GM04503 (cell line): Measurements from ENCODE around the gene SMARCA2.

Experiments used
- DNase-seq: peaks from one replicate; pipeline ENCODE4 v3.0.0-alpha.2; 2012; ENCODE audit warnings: low read depth

SMARCA2 gene

GRCh38 chr9:2096376-2096970 lies 81.3 kb downstream of the SMARCA2 start:
- no peak for DNase-seq

GRCh38 chr9:2106666-2107065 lies 91.5 kb downstream of the SMARCA2 start:
- DNase-seq, result no peak

DNA sequence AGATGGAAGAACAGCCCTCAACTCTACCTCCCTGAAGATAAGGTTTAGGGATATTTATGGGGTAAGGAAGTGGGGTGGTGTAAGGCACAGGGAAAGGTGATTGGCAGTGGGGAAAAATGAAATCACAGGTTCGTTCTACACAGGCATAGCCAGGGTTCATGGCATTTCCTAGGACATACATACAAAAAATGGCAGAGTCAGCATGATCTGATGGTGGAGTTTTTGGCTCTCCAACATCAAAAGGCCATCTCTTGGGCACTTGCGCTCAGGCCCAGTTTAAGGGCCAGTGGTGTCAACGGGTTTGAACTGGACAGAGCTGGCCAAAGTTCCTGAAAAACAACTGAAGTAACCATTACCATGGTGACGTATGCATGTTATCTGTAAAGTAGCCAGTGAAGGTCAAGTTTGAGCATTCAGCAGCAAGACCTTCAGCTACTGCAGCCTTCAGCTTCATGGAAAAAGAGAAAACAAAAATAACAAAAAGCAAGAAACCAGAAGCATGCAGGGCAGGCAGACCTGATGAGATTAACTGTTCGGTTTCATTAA lies 92.8 kb downstream of the SMARCA2 start:
- no peak for DNase-seq

- peak; percentile 60 for DNase-seq
These were observed 94.0 kb downstream of the SMARCA2 start for GRCh38 chr9:2109069-2109650.

DNA sequence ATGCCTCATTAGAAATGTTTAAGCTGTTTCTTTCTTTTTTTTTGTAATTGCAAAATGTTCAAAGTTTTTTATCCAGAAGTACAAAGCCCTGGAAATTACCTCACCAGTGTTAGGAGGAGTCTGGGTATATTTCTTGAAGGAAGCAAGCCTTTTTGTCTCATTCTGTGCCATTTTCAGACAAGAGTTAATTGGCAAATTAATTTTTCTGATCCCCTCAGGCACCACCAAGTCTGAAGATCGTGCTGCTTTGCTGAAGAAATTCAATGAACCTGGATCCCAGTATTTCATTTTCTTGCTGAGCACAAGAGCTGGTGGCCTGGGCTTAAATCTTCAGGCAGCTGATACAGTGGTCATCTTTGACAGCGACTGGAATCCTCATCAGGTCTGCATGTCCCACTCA lies 94.9 kb downstream of the SMARCA2 start:
- DNase-seq, result no peak

DNA sequence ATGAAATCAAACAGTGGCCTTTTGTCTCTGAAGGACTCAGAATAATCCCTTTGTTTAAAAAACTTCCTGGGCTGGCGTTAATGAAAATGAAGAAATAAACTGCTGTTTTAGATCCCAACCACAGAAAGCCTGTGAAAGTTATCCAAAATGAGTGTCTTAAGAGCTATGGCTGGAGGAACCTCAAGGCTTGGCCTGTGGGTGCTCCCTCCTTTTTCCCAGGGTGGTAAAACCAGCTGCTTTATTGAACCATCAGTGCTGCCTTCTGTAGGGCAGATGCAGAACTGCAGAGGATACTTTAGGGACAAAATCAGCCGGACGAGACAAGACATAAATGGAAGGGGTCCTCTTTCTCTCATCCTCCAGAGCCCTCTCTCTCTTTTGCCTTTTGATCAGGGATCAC lies 100.9 kb downstream of the SMARCA2 start:
- no peak for DNase-seq

DNA sequence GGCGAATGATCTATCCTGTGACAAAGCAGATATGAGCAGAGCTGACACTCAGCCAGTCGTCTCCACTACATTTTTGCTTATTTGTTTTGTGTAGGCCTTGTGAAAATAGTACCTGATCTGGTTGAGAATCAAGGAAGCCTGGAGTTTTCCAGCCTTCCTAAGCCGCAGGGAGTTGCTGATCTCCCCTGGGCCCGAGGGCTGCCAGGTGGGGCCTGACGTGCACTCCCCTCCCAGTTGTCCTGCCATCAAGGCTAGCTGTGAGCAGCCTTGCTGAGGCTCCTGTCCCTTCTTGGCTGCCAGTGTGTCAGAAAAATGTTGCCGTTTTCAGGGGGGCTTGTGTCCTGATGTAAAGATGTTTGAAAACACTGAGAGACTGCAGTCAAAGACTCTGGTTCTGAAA lies 102.4 kb downstream of the SMARCA2 start:
- no peak for DNase-seq

DNA sequence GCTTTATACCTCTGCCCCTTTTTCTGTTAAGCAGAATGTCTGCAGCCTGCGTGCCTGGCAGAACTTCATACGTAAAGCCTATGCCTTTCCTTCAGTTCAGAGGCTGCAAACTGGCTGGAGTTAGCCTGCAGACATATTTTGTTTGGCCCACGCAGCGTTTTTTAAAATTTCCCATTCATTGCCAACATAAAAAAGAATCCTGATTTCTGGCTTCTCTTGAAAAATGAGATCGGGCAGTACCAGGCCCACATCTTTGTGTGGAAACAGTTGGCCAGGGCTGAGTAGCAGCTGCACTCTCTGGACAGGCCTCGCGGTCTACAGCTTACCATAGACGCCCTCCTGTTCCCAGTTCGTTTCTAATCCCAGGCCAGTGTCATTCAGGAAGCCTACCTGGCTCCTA lies 104.4 kb downstream of the SMARCA2 start:
- DNase-seq, result no peak

- DNase-seq, result no peak
These were observed 106.0 kb downstream of the SMARCA2 start for GRCh38 chr9:2120926-2121689.

DNA sequence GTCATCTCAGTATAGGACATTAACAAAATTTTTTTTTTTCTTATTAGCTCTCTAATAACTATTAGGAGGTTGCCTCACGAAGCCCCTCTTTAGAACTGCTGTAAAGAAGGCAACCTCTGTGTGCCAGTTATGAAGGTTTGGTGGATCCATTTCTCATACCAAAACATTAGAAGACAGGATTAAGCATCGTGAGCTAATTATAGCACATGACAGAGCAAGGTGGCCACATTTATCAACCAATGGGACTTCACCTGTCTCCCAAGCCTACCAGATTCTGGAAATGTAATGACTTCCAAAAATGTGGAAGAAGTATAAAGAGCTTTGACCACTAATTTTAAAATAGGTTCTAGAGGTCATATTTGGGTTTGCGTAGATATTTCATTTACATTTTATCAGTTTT lies 107.2 kb downstream of the SMARCA2 start:
- DNase-seq, result no peak

DNA sequence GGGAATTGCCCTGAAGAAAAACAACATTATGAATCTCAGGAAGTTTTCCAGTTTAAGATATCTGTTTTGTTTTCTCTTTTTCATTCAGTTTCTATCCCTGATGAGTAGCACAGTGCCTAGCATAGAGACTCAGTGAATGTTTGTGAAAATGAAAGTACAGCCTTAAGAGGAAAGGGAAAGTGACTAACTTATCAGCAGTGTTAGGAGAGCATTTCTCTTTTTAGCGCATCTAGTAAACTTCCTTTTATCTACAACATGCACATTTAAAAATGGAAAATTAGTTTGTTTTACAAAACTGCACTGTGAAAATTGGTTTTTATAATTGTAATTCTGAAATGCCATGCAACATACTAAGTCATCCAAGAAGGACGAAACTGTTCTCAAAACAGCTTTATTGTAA lies 110.8 kb downstream of the SMARCA2 start:
- DNase-seq, result no peak

DNA sequence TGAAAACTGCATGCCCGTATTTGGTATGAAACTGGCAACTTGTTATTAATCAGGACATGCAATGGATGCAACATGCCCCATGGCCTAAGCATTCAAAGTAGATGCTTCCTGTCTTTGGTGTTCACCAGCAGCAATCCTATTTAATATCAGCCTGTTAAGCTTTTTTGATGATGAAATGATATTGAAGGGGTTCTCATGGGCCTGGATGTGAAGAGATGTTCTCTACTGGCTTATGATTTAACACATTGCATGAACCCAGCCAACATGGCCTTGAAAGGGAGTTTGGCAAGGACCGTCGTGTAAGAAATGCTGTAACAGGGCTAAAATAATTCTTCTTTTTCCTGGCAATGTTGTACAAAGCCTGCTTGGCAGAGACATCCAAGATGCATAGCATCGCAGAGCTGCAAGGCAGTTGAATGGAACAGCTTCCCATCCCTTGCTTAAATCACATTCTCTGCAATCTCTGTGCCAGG lies 111.2 kb downstream of the SMARCA2 start:
- peak; percentile 41 for DNase-seq

DNA sequence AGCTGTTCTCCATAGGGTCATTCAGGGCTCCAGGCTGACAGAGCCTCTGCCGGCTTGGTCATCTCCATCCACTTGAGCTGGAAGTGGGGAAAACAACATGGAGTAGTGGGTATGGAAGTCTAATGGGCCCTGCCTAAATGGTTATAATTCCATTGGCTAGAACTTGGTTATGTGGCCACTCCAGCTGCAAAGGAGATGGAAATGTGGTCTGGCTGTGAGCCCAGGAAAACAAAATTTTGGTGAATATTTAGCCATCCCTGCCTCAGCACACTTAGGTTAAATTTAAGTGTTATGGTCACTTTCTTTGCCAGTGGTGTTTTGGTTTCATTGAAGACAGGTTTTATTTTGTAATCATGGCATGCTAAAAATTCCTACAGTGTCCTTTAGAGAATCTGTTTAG lies 112.3 kb downstream of the SMARCA2 start:
- DNase-seq, result peak; percentile 60

GRCh38 chr9:2128141-2128540 lies 113.0 kb downstream of the SMARCA2 start:
- no peak for DNase-seq

- no peak for DNase-seq
These were observed 113.5 kb downstream of the SMARCA2 start for GRCh38 chr9:2128618-2129017.

- no peak for DNase-seq
These were observed 115.8 kb downstream of the SMARCA2 start for GRCh38 chr9:2130941-2131340.

DNA sequence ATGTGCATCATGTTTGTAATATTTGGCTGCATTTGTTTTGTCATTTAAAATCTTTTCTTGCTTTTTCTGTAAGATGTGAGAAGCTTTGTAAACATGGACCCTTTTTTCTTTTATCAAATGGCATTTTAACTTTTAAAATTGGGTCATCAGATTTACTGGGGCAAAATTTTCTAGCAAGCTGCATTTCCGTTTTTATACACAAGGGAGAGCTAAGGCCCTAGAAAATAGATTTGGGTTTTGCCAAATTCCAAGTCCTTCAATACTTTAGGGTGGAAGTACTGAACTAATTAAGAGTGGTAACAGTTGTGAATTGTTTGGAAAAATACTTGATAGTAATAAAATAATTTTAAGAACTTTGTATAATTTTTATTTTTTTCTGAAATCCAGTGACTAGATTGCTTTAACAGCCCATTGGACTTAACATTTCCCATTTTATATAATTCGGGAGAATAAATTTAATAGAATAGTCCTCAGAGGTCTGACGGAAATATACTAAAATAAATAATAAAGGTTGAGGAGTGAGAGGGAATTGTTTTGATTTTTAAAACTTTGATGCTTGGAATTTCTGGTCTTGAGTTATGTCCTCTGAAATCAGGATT lies 117.4 kb downstream of the SMARCA2 start:
- no peak for DNase-seq

DNA sequence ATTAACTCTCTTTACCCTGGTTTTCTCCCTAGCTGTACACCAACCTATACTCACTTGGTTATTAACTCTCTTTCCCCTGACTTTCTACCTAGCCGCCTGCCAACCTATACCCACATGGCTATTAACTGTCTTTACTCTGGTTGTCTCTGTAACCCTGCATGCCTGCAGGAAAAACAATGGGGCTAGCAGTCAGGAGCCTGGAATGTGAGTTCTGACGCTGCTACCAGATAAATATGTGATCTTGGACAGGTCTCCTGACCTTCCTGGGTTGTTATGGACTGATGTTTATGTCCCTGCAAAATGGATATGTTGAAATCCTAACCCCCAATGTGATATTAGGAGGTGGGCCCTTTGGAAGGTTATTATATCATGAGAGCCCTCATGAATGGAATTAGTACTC lies 119.2 kb downstream of the SMARCA2 start:
- no peak for DNase-seq

DNA sequence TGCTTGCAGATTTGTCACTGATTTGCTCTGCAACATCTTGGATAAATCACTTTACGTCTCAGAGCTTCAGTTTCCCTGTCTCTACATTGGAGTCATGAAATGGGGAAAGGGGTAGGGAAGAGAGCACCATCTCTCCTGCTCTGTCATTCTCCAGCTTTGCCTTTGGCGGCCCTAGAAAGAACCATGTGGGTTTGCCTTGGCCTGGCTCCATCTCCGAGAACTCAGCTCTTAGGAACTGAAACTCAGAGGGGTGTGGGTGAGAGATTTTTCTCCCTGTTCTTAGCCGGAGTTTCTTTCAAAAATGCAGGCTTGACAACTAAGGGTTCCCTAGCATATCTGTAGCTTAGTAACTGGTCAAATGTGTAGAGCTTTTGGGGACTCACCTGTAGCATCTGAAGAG lies 123.5 kb downstream of the SMARCA2 start:
- no peak for DNase-seq

GRCh38 chr9:2140600-2141223 lies 125.6 kb downstream of the SMARCA2 start:
- DNase-seq, result no peak

GRCh38 chr9:2142212-2142611 lies 127.1 kb downstream of the SMARCA2 start:
- DNase-seq, result no peak

GRCh38 chr9:2144619-2145018 lies 129.5 kb downstream of the SMARCA2 start:
- no peak for DNase-seq
